Spleen (tissue), 11 donors: ENCODE results near the gene LARP7. TPM values are rescaled to one million over a fixed set of nuclear protein-coding genes. Genes with fewer than 3 reads are reported as not detected.
A peak's percentile ranks its signal among the peaks of the same experiment; 100 is the strongest.

Source experiments
- DNase-seq: peaks from one replicate; pipeline ENCODE4 v3.0.0-alpha.2; 2020
- H3K27ac ChIP-seq, 8 donors: fragments of 200-600 bp; sonication (generic) in 7 of 8; 1 replicate in 4 of 8; 2 replicates in 4 of 8; pipeline versions ENCODE4 v1.5.0 to v1.8.0; 2016 to 2021; ENCODE audit warnings: inconsistent platforms in 4 of 8, mild to moderate bottlenecking in 4 of 8, moderate library complexity in 1 of 8
- H3K27me3 ChIP-seq, 7 donors: fragments of 200-600 bp; sonication (generic) in 6 of 7; replicated peaks in 1 of 7; 1 replicate in 4 of 7; 2 replicates in 3 of 7; pipeline versions ENCODE4 v1.5.0 to v1.8.0; 2016 to 2021; ENCODE audit warnings: inconsistent platforms in 3 of 7, mild to moderate bottlenecking in 1 of 7
- H3K36me3 ChIP-seq, 6 donors: fragments of 200-600 bp; sonication (generic) in 5 of 6; 1 replicate in 4 of 6; 2 replicates in 2 of 6; pipeline versions ENCODE4 v1.5.0 to v1.8.0; 2016 to 2021; ENCODE audit warnings: inconsistent platforms in 2 of 6
- H3K4me1 ChIP-seq, 6 donors: fragments of 200-600 bp; sonication (generic) in 5 of 6; 1 replicate in 3 of 6; 2 replicates in 3 of 6; pipeline versions ENCODE4 v1.5.0 to v1.8.0; 2016 to 2021; ENCODE audit warnings: inconsistent platforms in 3 of 6
- H3K4me3 ChIP-seq, 8 donors: fragments of 200-600 bp; sonication (generic) in 7 of 8; 1 replicate in 4 of 8; 2 replicates in 4 of 8; pipeline versions ENCODE4 v1.5.0 to v1.8.0; 2016 to 2021; ENCODE audit warnings: inconsistent platforms in 4 of 8, mild to moderate bottlenecking in 4 of 8, moderate library complexity in 2 of 8
- H3K9me3 ChIP-seq, 8 donors: fragments of 200-600 bp; sonication (generic) in 7 of 8; 1 replicate in 4 of 8; 2 replicates in 4 of 8; pipeline versions ENCODE4 v1.5.0 to v1.8.0; 2016 to 2021; ENCODE audit warnings: inconsistent platforms in 4 of 8
- CTCF ChIP-seq, 11 experiments: fragments of 200-600 bp in 7 of 11; fragments of 450-650 bp in 4 of 11; sonication (generic) in 4 of 11; IDR thresholded peaks in 8 of 11; conservative IDR thresholded peaks in 3 of 11; 1 replicate in 7 of 11; 2 replicates in 4 of 11; pipeline versions ENCODE4 v1.4.0 to v1.8.0; 2016 to 2021; ENCODE audit warnings: antibody characterized with exemption in 11 of 11, inconsistent platforms in 4 of 11, mild to moderate bottlenecking in 1 of 11
- POLR2A ChIP-seq, 3 donors: fragments of 450-650 bp; IDR thresholded peaks; one replicate each; pipeline ENCODE4 v1.5.1; 2017; ENCODE audit warnings: antibody characterized with exemption in 3 of 3, mild to moderate bottlenecking in 1 of 3
- POLR2AphosphoS5 ChIP-seq, 3 donors: sonication (generic); formaldehyde crosslinking; IDR thresholded peaks; one replicate each; pipeline ENCODE4 v1.5.1; 2017; ENCODE audit warnings: antibody characterized with exemption in 3 of 3
- WGBS, 5 donors: extraction: QIAGEN DNeasy Blood & Tissue Kit in 3 of 5; methylation state at CpG; one replicate each; pipeline versions ENCODE4 v1.1.5 to v1.1.7; 2013 to 2018; 5-methylcytosine and 5-hydroxymethylcytosine counted together
- intact Hi-C: fragments of 100-400 bp; cut with DNase I; formaldehyde crosslinking; loops from one replicate; pipeline ENCODE4 v1.15.0; 2023; ENCODE audit warnings: low total_unique reads
- polyA plus RNA-seq, 3 donors: library from polyadenylated mRNA; stranded (reverse); fragments of 200-250 nt; gene quantifications; one replicate each; pipeline ENCODE4 v1.2.1, GENCODE V29; 2013
- total RNA-seq, 7 donors: library from RNA; depleted of rRNA in 3 of 7; stranded (reverse); fragments of >200 nt in 3 of 7; fragmentation: NEBNext Ultra II Directional in 4 of 7; extraction: Animal tissue kit (Norgen Biotek cat#: 25700) in 4 of 7; gene quantifications; one replicate each; pipeline versions ENCODE4 v1.1.0 to v1.2.1, GENCODE V29; 2016 to 2021
- donor health status: healthy with polysubstance abuse.
- donor health status: DM: no; HTN: no; CAD: no; lungs with moderate emphysema.
- donor health status: DM: no; HTN: no; CAD: no.
- donor health status: Bipolar disorder and iron deficiency.
- donor health status: healthy.
- donor health status: DM: no; HTN: no; CAD: no.
- donor health status: DM: yes; HTN: yes; CAD: no.

LARP7 gene
- total and polyA plus RNA-seq, 10 donors = 35.4 to 59.5 (median 45.9) TPM

GRCh38 chr4:112616984-112617383 is 20.0 kb upstream of the LARP7 start:
- Histone ChIP-seq H3K4me1 (no peaks in the 10 kb centered on the region), H3K4me3 (no peak overlapping the region), H3K27ac (no peak overlapping the region), H3K36me3 (peaks cover 0 to 40% (median 2%) of the 10 kb centered on the region in 6 donors), H3K9me3 (no peaks in the 10 kb centered on the region), H3K27me3 (no peaks in the 10 kb centered on the region)
- intact Hi-C loops = no loop called here
- DNase-seq = no peak
- TF ChIP-seq CTCF (IDR thresholded peaks at IDR 0.05 in 8 of 11, conservative IDR thresholded peaks at IDR 0.05 in 3 of 11) (no peak), POLR2A (IDR thresholded peaks at IDR 0.05) (no peak), POLR2AphosphoS5 (IDR thresholded peaks at IDR 0.05) (no peak)
- WGBS, 5 donors = 93 to 97% (median 95%) methylated on average over 2 of the region's 2 CpGs

- DNase-seq = no peak
- H3K4me1 ChIP-seq = no peaks in the 10 kb centered on the region
- H3K9me3 ChIP-seq = no peaks in the 10 kb centered on the region
- TF ChIP-seq CTCF (IDR thresholded peaks at IDR 0.05 in 8 of 11, conservative IDR thresholded peaks at IDR 0.05 in 3 of 11) (no peak), POLR2A (IDR thresholded peaks at IDR 0.05) (no peak), POLR2AphosphoS5 (IDR thresholded peaks at IDR 0.05) (no peak)
- no peak overlapping the region for H3K27ac ChIP-seq
- intact Hi-C loops = no loop called here
- WGBS, 5 donors = 93 to 98% (median 95%) methylated on average over 4 of the region's 4 CpGs
- H3K36me3 ChIP-seq = peaks cover 0 to 70% (median 13%) of the 10 kb centered on the region in 6 donors
- H3K4me3 ChIP-seq = no peak overlapping the region
- H3K27me3 ChIP-seq = no peaks in the 10 kb centered on the region
Measured at GRCh38 chr4:112626228-112626627, 10.7 kb upstream of the LARP7 start.

GRCh38 chr4:112633477-112634235 is 3.3 kb upstream of the LARP7 start:
- WGBS, 5 donors = 26 to 35% (median 32%) methylated on average over 4 of the region's 4 CpGs
- Histone ChIP-seq H3K36me3 (peaks cover 0 to 37% (median 14%) of the 10 kb centered on the region in 6 donors), H3K4me3 (no peak overlapping the region), H3K9me3 (no peaks in the 10 kb centered on the region), H3K4me1 (peaks cover 16 to 42% (median 26%) of the 10 kb centered on the region in 6 donors), H3K27me3 (no peaks in the 10 kb centered on the region), H3K27ac (no peak overlapping the region)
- no peak for DNase-seq
- TF ChIP-seq POLR2AphosphoS5 (IDR thresholded peaks at IDR 0.05) (no peak), CTCF (IDR thresholded peaks at IDR 0.05 in 8 of 11, conservative IDR thresholded peaks at IDR 0.05 in 3 of 11) (peak in 8 of 11 experiments; percentile 13 to 48 (median 43))
- intact Hi-C loops = loop anchor here (5.0 kb wide), 1 partner anchor 129 kb away; no protein-coding TSS in a partner anchor

DNA sequence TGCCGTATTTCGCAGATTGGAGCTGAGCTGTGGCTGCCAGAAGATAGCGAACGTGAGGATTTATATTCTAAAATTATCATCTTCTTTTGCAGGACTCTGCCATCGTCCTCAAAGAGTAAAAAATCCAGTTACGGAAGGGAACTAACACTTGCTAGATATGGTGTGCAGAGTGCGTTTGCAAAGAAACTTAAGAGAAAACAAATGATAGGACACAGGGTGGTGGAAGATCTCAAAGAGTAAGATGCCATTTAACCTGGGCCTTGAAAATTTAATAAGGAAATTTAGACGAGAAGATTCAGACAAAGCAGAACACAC is 566 bp downstream of the LARP7 start:
- no peak for TF ChIP-seq POLR2AphosphoS5 (IDR thresholded peaks at IDR 0.05)
- TF ChIP-seq POLR2A (IDR thresholded peaks at IDR 0.05) = no peak
- TF ChIP-seq CTCF (IDR thresholded peaks at IDR 0.05 in 8 of 11, conservative IDR thresholded peaks at IDR 0.05 in 3 of 11) = no peak

More for the DNA sequence above, 566 bp downstream of the LARP7 start:
- H3K27ac ChIP-seq = peak overlapping the region; percentile 88 to 99 (median 96)
- H3K36me3 ChIP-seq = peaks cover 0 to 35% (median 0%) of the 10 kb centered on the region in 6 donors
- 0 to 1% (median 1%) methylated on average over 8 of the region's 8 CpGs for WGBS, 5 donors
- peak overlapping the region; percentile 58 to 77 (median 66) for H3K4me3 ChIP-seq
- no peaks in the 10 kb centered on the region for H3K9me3 ChIP-seq
- H3K4me1 ChIP-seq = peaks cover 20 to 81% (median 49%) of the 10 kb centered on the region in 6 donors
- intact Hi-C loops = no loop called here
- H3K27me3 ChIP-seq = no peaks in the 10 kb centered on the region
- DNase-seq = no peak
